Fibroblast of lung (primary cell): ENCODE results near the gene PDIA5. TPM values are rescaled to one million over a fixed set of nuclear protein-coding genes. Genes with fewer than 3 reads are reported as not detected.

ENCODE experiments used
- DNase-seq, 2 donors: peaks; one replicate each; pipeline versions ENCODE4 v3.0.0 to v3.0.0-alpha.2; 2010; ENCODE audit warnings: low read depth in 2 of 2
- H2AFZ ChIP-seq: 2 replicates; pipeline ENCODE4 v1.5.1; 2012; ENCODE audit warnings: low read length, control low read depth, inconsistent platforms
- H3K27ac ChIP-seq: 2 replicates; pipeline ENCODE4 v1.5.1; 2011; ENCODE audit warnings: low read length, control low read depth; ENCODE audit not compliant: insufficient read depth
- H3K27me3 ChIP-seq: 2 replicates; pipeline ENCODE4 v1.5.1; 2011; ENCODE audit warnings: mild to moderate bottlenecking, low read length; ENCODE audit not compliant: control insufficient read depth, insufficient read depth
- H3K36me3 ChIP-seq: 2 replicates; pipeline ENCODE4 v1.5.1; 2011; ENCODE audit warnings: low read length; ENCODE audit not compliant: control insufficient read depth, insufficient read depth
- H3K4me1 ChIP-seq: 2 replicates; pipeline ENCODE4 v1.5.1; 2011; ENCODE audit warnings: low read length; ENCODE audit not compliant: control insufficient read depth, insufficient read depth; ENCODE audit errors: extremely low read depth
- H3K4me2 ChIP-seq: 2 replicates; pipeline ENCODE4 v1.5.1; 2011; ENCODE audit warnings: low read length, control low read depth; ENCODE audit not compliant: insufficient read depth; ENCODE audit errors: extremely low read depth
- H3K4me3 ChIP-seq, 4 experiments: fragments of 200-600 bp in 1 of 4; sonication (generic) in 1 of 4; replicated peaks in 1 of 4; 2 replicates each; pipeline ENCODE4 v1.5.1; 2011 to 2016; ENCODE audit warnings: low read length in 4 of 4, low read depth in 3 of 4, mild to moderate bottlenecking in 3 of 4, control low read depth in 2 of 4, inconsistent platforms in 1 of 4, mixed read lengths in 1 of 4; ENCODE audit not compliant: insufficient read depth in 1 of 4; ENCODE audit errors: control extremely low read depth in 1 of 4
- H3K79me2 ChIP-seq: 2 replicates; pipeline ENCODE4 v1.5.1; 2012; ENCODE audit warnings: mild to moderate bottlenecking, low read length, inconsistent platforms; ENCODE audit not compliant: control insufficient read depth, insufficient read depth
- H3K9ac ChIP-seq: 2 replicates; pipeline ENCODE4 v1.5.1; 2011; ENCODE audit warnings: mild to moderate bottlenecking, low read length, control low read depth; ENCODE audit not compliant: insufficient read depth
- H3K9me3 ChIP-seq: 2 replicates; pipeline ENCODE4 v1.5.1; 2012; ENCODE audit warnings: low read depth, low read length; ENCODE audit not compliant: control insufficient read depth, insufficient read depth
- H4K20me1 ChIP-seq: 2 replicates; pipeline ENCODE4 v1.5.1; 2011; ENCODE audit warnings: low read length; ENCODE audit not compliant: control insufficient read depth, insufficient read depth; ENCODE audit errors: extremely low read depth
- EZH2 ChIP-seq: IDR thresholded peaks from 2 replicates; pipeline ENCODE4 v1.5.1; 2012; ENCODE audit warnings: low read length, control low read depth, mild to moderate bottlenecking; ENCODE audit errors: missing control alignments
- polyA plus RNA-seq, 2 donors: library from polyadenylated mRNA; depleted of rRNA in 1 of 2; stranded (reverse) in 1 of 2; unstranded in 1 of 2; fragments of >200 nt; gene quantifications; 2 replicates each; pipeline ENCODE4 v1.2.1, GENCODE V29; 2011 to 2012; ENCODE audit warnings: missing spikeins in 1 of 2
- total RNA-seq: library from RNA; depleted of rRNA; stranded (reverse); fragments of >200 nt; gene quantifications from 2 replicates; pipeline ENCODE4 v1.2.1, GENCODE V29; 2014
- TF ChIP-seq, protein P1 (sequence below), 2 donors: IDR thresholded peaks in 1 of 2; conservative IDR thresholded peaks in 1 of 2; 1 replicate in 1 of 2; 2 replicates in 1 of 2; pipeline ENCODE4 v1.5.1; 2011 to 2012; ENCODE audit warnings: low read length in 2 of 2, control low read depth in 1 of 2, inconsistent platforms in 1 of 2, low read depth in 1 of 2, mild to moderate bottlenecking in 1 of 2

Gene PDIA5
- total and polyA plus RNA-seq, 2 donors (not counting 1 experiment from before 2014, with no cell fraction given), result 27.9 to 51.4 TPM

DNA sequence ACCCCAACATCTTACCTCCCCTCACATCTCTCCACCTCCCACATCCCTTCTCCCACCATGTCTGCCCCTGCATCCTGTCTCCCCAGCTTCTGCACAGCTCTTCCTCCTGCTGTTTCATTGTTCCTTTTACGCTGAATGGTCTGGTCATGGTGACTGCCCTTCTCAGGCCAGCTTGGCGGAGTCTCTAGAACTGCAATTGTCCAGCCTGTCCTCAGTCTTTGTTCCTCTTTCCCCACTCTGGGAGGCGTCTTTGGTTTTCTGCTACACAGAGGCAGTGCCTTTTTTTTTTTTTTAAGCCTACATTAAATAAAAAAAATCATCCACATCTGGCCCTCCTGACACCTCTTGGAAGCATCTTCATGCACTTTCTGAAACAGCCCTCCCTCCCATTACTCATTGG lies 85.9 kb downstream of the PDIA5 start:
- no peak overlapping the region for H3K9ac ChIP-seq
- peaks cover 23% of the 10 kb centered on the region for H3K36me3 ChIP-seq
- no peaks in the 10 kb centered on the region for H3K27me3 ChIP-seq
- no peak overlapping the region for H3K27ac ChIP-seq
- no peak overlapping the region for H3K4me2 ChIP-seq
- H3K4me3 ChIP-seq, result no peak overlapping the region
- no peak for DNase-seq
- no peaks in the 10 kb centered on the region for H4K20me1 ChIP-seq
- no peaks in the 10 kb centered on the region for H3K79me2 ChIP-seq
- no peak overlapping the region for H2AFZ ChIP-seq
- TF ChIP-seq EZH2, result no peak
- TF ChIP-seq, protein P1, sequence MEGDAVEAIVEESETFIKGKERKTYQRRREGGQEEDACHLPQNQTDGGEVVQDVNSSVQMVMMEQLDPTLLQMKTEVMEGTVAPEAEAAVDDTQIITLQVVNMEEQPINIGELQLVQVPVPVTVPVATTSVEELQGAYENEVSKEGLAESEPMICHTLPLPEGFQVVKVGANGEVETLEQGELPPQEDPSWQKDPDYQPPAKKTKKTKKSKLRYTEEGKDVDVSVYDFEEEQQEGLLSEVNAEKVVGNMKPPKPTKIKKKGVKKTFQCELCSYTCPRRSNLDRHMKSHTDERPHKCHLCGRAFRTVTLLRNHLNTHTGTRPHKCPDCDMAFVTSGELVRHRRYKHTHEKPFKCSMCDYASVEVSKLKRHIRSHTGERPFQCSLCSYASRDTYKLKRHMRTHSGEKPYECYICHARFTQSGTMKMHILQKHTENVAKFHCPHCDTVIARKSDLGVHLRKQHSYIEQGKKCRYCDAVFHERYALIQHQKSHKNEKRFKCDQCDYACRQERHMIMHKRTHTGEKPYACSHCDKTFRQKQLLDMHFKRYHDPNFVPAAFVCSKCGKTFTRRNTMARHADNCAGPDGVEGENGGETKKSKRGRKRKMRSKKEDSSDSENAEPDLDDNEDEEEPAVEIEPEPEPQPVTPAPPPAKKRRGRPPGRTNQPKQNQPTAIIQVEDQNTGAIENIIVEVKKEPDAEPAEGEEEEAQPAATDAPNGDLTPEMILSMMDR (conservative IDR thresholded peaks at IDR 0.05 in 1 of 2, IDR thresholded peaks at IDR 0.05 in 1 of 2; ENCODE audit: low read depth in 1 of 2, low read length in 2 of 2), result no peak
- H3K4me1 ChIP-seq, result no peaks in the 10 kb centered on the region
- H3K9me3 ChIP-seq, result no peaks in the 10 kb centered on the region

DNA sequence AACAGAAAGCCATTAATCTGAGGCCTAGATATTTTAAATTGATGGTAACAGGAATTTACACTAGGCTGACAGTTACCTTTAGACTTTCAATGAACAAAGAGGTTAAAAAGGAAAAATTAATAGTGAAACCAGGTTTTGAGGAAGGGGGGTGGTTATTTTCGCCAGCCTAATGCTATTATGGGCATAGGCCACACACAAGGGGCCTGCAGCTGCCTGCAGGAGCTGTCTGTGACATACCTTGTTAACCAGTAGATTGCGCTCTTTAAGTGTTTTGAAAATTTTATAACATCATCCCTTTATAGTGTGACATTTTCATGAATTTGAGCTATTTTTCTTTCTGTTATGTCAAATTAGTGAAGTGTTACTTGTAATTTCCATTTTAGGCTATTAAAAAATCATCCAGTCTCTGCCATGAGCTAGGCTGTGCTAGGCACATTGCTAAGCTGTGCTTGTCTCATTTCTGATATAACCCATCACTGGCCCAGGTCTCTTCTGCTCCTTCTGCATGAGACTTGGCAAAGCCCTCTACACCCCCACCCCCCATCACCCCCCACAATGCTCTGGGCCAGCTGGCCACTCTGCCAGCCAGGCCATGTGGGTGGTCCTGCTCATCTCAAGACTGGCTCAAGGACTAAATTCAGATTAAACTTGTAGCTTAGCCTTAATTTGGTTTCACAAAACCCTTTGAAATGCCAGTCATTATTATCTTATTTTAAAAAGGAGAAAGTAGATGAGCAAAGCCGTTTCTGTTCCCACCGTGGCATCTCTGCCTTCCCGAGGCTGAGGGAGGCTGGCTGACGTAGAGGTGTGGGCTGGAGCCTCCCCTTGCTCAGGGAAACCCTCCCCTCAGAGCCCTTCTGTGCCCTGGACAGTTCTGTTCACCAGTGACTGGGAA lies 86.5 kb downstream of the PDIA5 start:
- H3K36me3 ChIP-seq, result peaks cover 23% of the 10 kb centered on the region
- no peaks in the 10 kb centered on the region for H3K27me3 ChIP-seq
- H2AFZ ChIP-seq, result no peak overlapping the region
- no peaks in the 10 kb centered on the region for H3K9me3 ChIP-seq
- H3K79me2 ChIP-seq, result no peaks in the 10 kb centered on the region
- no peak for DNase-seq
- H3K4me2 ChIP-seq, result no peak overlapping the region
- H3K4me1 ChIP-seq, result no peaks in the 10 kb centered on the region
- no peak for TF ChIP-seq EZH2
- TF ChIP-seq, protein P1 (conservative IDR thresholded peaks at IDR 0.05 in 1 of 2, IDR thresholded peaks at IDR 0.05 in 1 of 2; ENCODE audit: low read depth in 1 of 2, low read length in 2 of 2), result no peak
- H3K4me3 ChIP-seq, result no peak overlapping the region
- H4K20me1 ChIP-seq, result peaks cover under 1% of the 10 kb centered on the region
- no peak overlapping the region for H3K27ac ChIP-seq
- H3K9ac ChIP-seq, result no peak overlapping the region

DNA sequence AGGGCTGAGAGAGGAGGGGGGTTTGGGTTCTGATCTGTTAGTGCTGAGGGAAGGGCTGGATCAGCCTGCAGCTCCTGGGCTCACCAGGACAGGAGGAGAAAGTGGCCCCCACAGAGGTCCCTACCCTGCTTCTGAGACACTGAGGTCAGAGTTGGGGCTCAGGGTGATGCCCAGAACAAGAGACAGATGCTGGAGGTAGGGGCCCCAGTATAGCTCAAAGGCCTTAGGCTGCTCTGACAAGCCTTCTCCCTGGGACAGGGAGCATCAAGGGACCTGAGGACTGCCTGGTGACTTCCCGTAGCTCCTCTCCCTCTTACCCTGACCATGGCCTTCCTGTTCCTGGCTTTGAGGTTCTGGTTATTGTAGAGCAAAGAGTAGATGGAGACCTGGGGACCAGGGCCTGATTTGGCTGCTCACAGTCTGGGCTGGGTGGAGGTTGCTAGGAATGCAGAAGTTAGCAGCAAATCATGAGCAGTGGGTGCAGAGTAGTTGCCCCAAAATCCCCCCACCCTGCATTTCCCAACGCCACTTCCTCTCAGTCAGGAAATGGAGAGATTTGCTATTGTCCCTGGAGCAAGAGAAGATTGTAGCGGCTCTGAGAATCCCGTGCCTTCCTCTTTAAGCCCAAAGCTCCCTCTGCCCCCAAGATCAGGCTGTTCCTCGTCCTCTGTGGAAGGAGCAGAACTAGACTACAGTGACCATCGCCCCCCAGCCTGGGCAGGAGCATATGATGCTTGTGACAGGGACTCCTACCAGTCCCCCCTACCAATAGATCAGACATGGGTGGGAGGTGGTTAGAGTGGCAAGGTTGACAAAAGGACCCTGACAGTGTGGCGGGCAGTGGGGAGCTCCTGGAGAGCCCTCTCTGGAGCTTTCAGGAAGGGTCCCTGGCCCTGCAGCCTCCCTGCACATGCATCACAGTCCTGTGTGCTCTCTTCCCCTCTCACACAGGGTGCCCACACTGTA lies 87.5 kb downstream of the PDIA5 start:
- Histone ChIP-seq H3K27me3 (no peaks in the 10 kb centered on the region), H3K27ac (no peak overlapping the region), H3K4me1 (no peaks in the 10 kb centered on the region), H3K79me2 (no peaks in the 10 kb centered on the region), H2AFZ (no peak overlapping the region), H4K20me1 (peaks cover 1% of the 10 kb centered on the region), H3K4me2 (no peak overlapping the region), H3K36me3 (peaks cover 23% of the 10 kb centered on the region), H3K4me3 (no peak overlapping the region), H3K9ac (no peak overlapping the region), H3K9me3 (no peaks in the 10 kb centered on the region)
- no peak for DNase-seq
- TF ChIP-seq EZH2, result no peak
- TF ChIP-seq, protein P1 (conservative IDR thresholded peaks at IDR 0.05 in 1 of 2, IDR thresholded peaks at IDR 0.05 in 1 of 2; ENCODE audit: low read depth in 1 of 2, low read length in 2 of 2), result no peak
